ENCODE results near the gene CLCNKB. TPM values are rescaled to one million over a fixed set of nuclear protein-coding genes. Genes with fewer than 3 reads are reported as not detected.

CLCNKB gene
- total RNA-seq, 1 donor from 2014 or later = 2.2 TPM

- no peak for DNase-seq (ENCODE audit: missing footprints)
Observed at GRCh38 chr1:16080422-16081150, 37.0 kb downstream of the CLCNKB start.

GRCh38 chr1:16081636-16082035 lies 38.1 kb downstream of the CLCNKB start:
- DNase-seq (ENCODE audit: missing footprints) = no peak
- intact Hi-C loops (cut with DNase I) = loop anchor here (2.0 kb wide), 1 partner anchor 73 kb away; no protein-coding TSS in a partner anchor
- no peak for ATAC-seq

More at GRCh38 chr1:16080422-16081150, 37.0 kb downstream of the CLCNKB start:
- ATAC-seq = no peak
- intact Hi-C loops (cut with DNase I) = no loop called here

- ATAC-seq (peak; percentile 40), DNase-seq (ENCODE audit: missing footprints) (peak; percentile 82)
- intact Hi-C loops (cut with DNase I) = loop anchor here (2.0 kb wide), 1 partner anchor 72 kb away; no protein-coding TSS in a partner anchor
Observed at GRCh38 chr1:16082283-16083038, 38.9 kb downstream of the CLCNKB start.

GRCh38 chr1:16083486-16083885 lies 39.9 kb downstream of the CLCNKB start:
- no peak for ATAC-seq
- intact Hi-C loops (cut with DNase I) = loop anchor here (2.0 kb wide), 1 partner anchor 71 kb away; no protein-coding TSS in a partner anchor

GRCh38 chr1:16085522-16085921 lies 41.9 kb downstream of the CLCNKB start:
- intact Hi-C loops (cut with DNase I) = no loop called here
- ATAC-seq = no peak
- no peak for DNase-seq (ENCODE audit: missing footprints)

More at GRCh38 chr1:16083486-16083885, 39.9 kb downstream of the CLCNKB start:
- no peak for DNase-seq (ENCODE audit: missing footprints)

- ATAC-seq (no peak), DNase-seq (ENCODE audit: missing footprints) (no peak)
- intact Hi-C loops (cut with DNase I) = no loop called here
Observed at GRCh38 chr1:16087733-16088132, 44.2 kb downstream of the CLCNKB start.

- intact Hi-C loops (cut with DNase I) = no loop called here
- no peak for ATAC-seq
- DNase-seq (ENCODE audit: missing footprints) = no peak
Observed at GRCh38 chr1:16088351-16088911, 44.8 kb downstream of the CLCNKB start.

- intact Hi-C loops (cut with DNase I) = no loop called here
- no peak for ATAC-seq
- DNase-seq (ENCODE audit: missing footprints) = no peak
Observed at GRCh38 chr1:16088996-16089395, 45.4 kb downstream of the CLCNKB start.

GRCh38 chr1:16090076-16090826 lies 46.7 kb downstream of the CLCNKB start:
- intact Hi-C loops (cut with DNase I) = loop anchor here (5.0 kb wide), 1 partner anchor 37 kb away; no protein-coding TSS in a partner anchor
- ATAC-seq (no peak), DNase-seq (ENCODE audit: missing footprints) (no peak)

- intact Hi-C loops (cut with DNase I) = loop anchor here (5.0 kb wide), 1 partner anchor 36 kb away; no protein-coding TSS in a partner anchor
- DNase-seq (ENCODE audit: missing footprints) (no peak), ATAC-seq (no peak)
Observed at GRCh38 chr1:16091296-16091695, 47.7 kb downstream of the CLCNKB start.

- no peak for DNase-seq (ENCODE audit: missing footprints)
- ATAC-seq = no peak
- intact Hi-C loops (cut with DNase I) = loop anchor here (5.0 kb wide), 1 partner anchor 35 kb away; no protein-coding TSS in a partner anchor
Observed at GRCh38 chr1:16092097-16092922, 48.7 kb downstream of the CLCNKB start.

- no peak for DNase-seq (ENCODE audit: missing footprints)
- intact Hi-C loops (cut with DNase I) = loop anchor here (5.0 kb wide), 1 partner anchor 34 kb away; no protein-coding TSS in a partner anchor
Observed at GRCh38 chr1:16092923-16093511, 49.4 kb downstream of the CLCNKB start.

GRCh38 chr1:16093611-16094010 lies 50.0 kb downstream of the CLCNKB start:
- ATAC-seq = no peak
- no peak for DNase-seq (ENCODE audit: missing footprints)
- intact Hi-C loops (cut with DNase I) = loop anchor here (5.0 kb wide), 1 partner anchor 34 kb away; no protein-coding TSS in a partner anchor

More at GRCh38 chr1:16092923-16093511, 49.4 kb downstream of the CLCNKB start:
- ATAC-seq = no peak

GRCh38 chr1:16094453-16095158 lies 51.0 kb downstream of the CLCNKB start:
- intact Hi-C loops (cut with DNase I) = loop anchor here (5.0 kb wide), 1 partner anchor 33 kb away; no protein-coding TSS in a partner anchor
- ATAC-seq = no peak
- no peak for DNase-seq (ENCODE audit: missing footprints)

GRCh38 chr1:16095447-16095846 lies 51.9 kb downstream of the CLCNKB start:
- intact Hi-C loops (cut with DNase I) = no loop called here
- ATAC-seq = no peak
- DNase-seq (ENCODE audit: missing footprints) = no peak

GRCh38 chr1:16099412-16099811 lies 55.8 kb downstream of the CLCNKB start:
- no peak for DNase-seq (ENCODE audit: missing footprints)
- no peak for ATAC-seq
- intact Hi-C loops (cut with DNase I) = no loop called here

- no peak for ATAC-seq
- intact Hi-C loops (cut with DNase I) = no loop called here
- no peak for DNase-seq (ENCODE audit: missing footprints)
Observed at GRCh38 chr1:16101623-16102022, 58.0 kb downstream of the CLCNKB start.
